ENCODE measurements around the gene NGEF.
"Not testable (repeated sequence)": the region's sequence is repeated elsewhere in the genome, so short reads cannot be mapped to it uniquely, and the experiment has no call there.

The NGEF gene

GRCh38 chr2:232859385-232859916 lies 153.6 kb downstream of the NGEF start:
- Histone ChIP-seq H3K4me3 (replicated peaks; ENCODE audit: insufficient read depth, low read length) (no peak overlapping the region), H3K27me3 (ENCODE audit: insufficient read depth, poor library complexity, severe bottlenecking) (no peaks in the 10 kb centered on the region), H3K27ac (replicated peaks) (no peak overlapping the region)
- no peak for DNase-seq (ENCODE audit: low read depth in 1 of 2, low spot score in 1 of 2)
- TF ChIP-seq SPI1 (IDR thresholded peaks at IDR 0.05; ENCODE audit: borderline replicate concordance, low read depth) = no peak
- TF ChIP-seq CTCF (IDR thresholded peaks at IDR 0.05; ENCODE audit: insufficient read depth, low read length) = no peak

GRCh38 chr2:232857158-232857563 lies 155.9 kb downstream of the NGEF start:
- H3K27ac ChIP-seq (replicated peaks) = no peak overlapping the region
- TF ChIP-seq CTCF (IDR thresholded peaks at IDR 0.05; ENCODE audit: insufficient read depth, low read length) (no peak), POLR2AphosphoS5 (IDR thresholded peaks at IDR 0.05; ENCODE audit: low read depth) (no peak), REST (IDR thresholded peaks at IDR 0.05; ENCODE audit: insufficient replicate concordance, low read depth) (no peak), GABPA (IDR thresholded peaks at IDR 0.05; ENCODE audit: low read depth) (no peak), SPI1 (IDR thresholded peaks at IDR 0.05; ENCODE audit: borderline replicate concordance, low read depth) (no peak)
- DNase-seq (ENCODE audit: low read depth in 1 of 2, low spot score in 1 of 2) = no peak
- no peak overlapping the region for H3K4me3 ChIP-seq (replicated peaks; ENCODE audit: insufficient read depth, low read length)
- no peaks in the 10 kb centered on the region for H3K27me3 ChIP-seq (ENCODE audit: insufficient read depth, poor library complexity, severe bottlenecking)

GRCh38 chr2:232854082-232854481 lies 159.0 kb downstream of the NGEF start:
- no peak for DNase-seq (ENCODE audit: low read depth in 1 of 2, low spot score in 1 of 2)
- TF ChIP-seq GABPA (IDR thresholded peaks at IDR 0.05; ENCODE audit: low read depth) = no peak
- TF ChIP-seq REST (IDR thresholded peaks at IDR 0.05; ENCODE audit: insufficient replicate concordance, low read depth) = no peak
- no peak for TF ChIP-seq POLR2AphosphoS5 (IDR thresholded peaks at IDR 0.05; ENCODE audit: low read depth)
- TF ChIP-seq SPI1 (IDR thresholded peaks at IDR 0.05; ENCODE audit: borderline replicate concordance, low read depth) = no peak
- no peak for TF ChIP-seq CTCF (IDR thresholded peaks at IDR 0.05; ENCODE audit: insufficient read depth, low read length)
- Histone ChIP-seq H3K4me3 (replicated peaks; ENCODE audit: insufficient read depth, low read length) (no peak overlapping the region), H3K27ac (replicated peaks) (no peak overlapping the region), H3K27me3 (ENCODE audit: insufficient read depth, poor library complexity, severe bottlenecking) (no peaks in the 10 kb centered on the region)

- DNase-seq (ENCODE audit: low read depth in 1 of 2, low spot score in 1 of 2) = no peak
- Histone ChIP-seq H3K27ac (replicated peaks) (no peak overlapping the region), H3K4me3 (replicated peaks; ENCODE audit: insufficient read depth, low read length) (no peak overlapping the region), H3K27me3 (ENCODE audit: insufficient read depth, poor library complexity, severe bottlenecking) (no peaks in the 10 kb centered on the region)
- TF ChIP-seq POLR2AphosphoS5 (IDR thresholded peaks at IDR 0.05; ENCODE audit: low read depth) = no peak
- TF ChIP-seq CTCF (IDR thresholded peaks at IDR 0.05; ENCODE audit: insufficient read depth, low read length) = no peak
- no peak for TF ChIP-seq REST (IDR thresholded peaks at IDR 0.05; ENCODE audit: insufficient replicate concordance, low read depth)
- no peak for TF ChIP-seq GABPA (IDR thresholded peaks at IDR 0.05; ENCODE audit: low read depth)
- TF ChIP-seq SPI1 (IDR thresholded peaks at IDR 0.05; ENCODE audit: borderline replicate concordance, low read depth) = no peak
Measured at GRCh38 chr2:232852676-232853075, 160.4 kb downstream of the NGEF start.

GRCh38 chr2:232852081-232852480 lies 161.0 kb downstream of the NGEF start:
- H3K27me3 ChIP-seq (ENCODE audit: insufficient read depth, poor library complexity, severe bottlenecking); H3K4me3 ChIP-seq (replicated peaks; ENCODE audit: insufficient read depth, low read length); DNase-seq (ENCODE audit: low read depth in 1 of 2, low spot score in 1 of 2); H3K27ac ChIP-seq (replicated peaks): not testable (repeated sequence)
